HEK293T (cell line): Measurements from ENCODE around the gene KLHL28.

Experiments used
- CTCF ChIA-PET: fragments of 350-600 bp; formaldehyde crosslinking; extraction: SDS; loops from one replicate; lab custom pipeline; 2021; ENCODE audit warnings: antibody characterized with exemption, inconsistent platforms; lab: Yijun Ruan, JAX
- POLR2A ChIA-PET: fragments of 350-600 bp; formaldehyde crosslinking; extraction: SDS; loops from one replicate; lab custom pipeline; 2020; ENCODE audit warnings: antibody characterized with exemption, inconsistent platforms; lab: Yijun Ruan, JAX
- DNase-seq: peaks from one replicate; pipeline ENCODE4 v3.0.0; 2012; ENCODE audit warnings: mixed read lengths; ENCODE audit errors: extremely low spot score
- ARNT ChIP-seq: fragments of 450-650 bp; IDR thresholded peaks from 2 replicates; pipeline ENCODE4 v1.6.1; 2017; ENCODE audit warnings: mild to moderate bottlenecking
- BHLHE40 ChIP-seq: fragments of 450-650 bp; IDR thresholded peaks from 2 replicates; pipeline ENCODE4 v1.6.1; 2016; ENCODE audit warnings: mild to moderate bottlenecking, moderate library complexity, borderline replicate concordance
- CTBP1 ChIP-seq: fragments of 450-650 bp; IDR thresholded peaks from 2 replicates; pipeline ENCODE4 v1.6.1; 2016; ENCODE audit warnings: borderline replicate concordance
- ELF4 ChIP-seq: fragments of 450-650 bp; IDR thresholded peaks from 2 replicates; pipeline ENCODE4 v1.6.1; 2017; ENCODE audit warnings: antibody characterized with exemption
- FOXA1 ChIP-seq: fragments of 450-650 bp; IDR thresholded peaks from 2 replicates; pipeline ENCODE4 v1.6.1; 2016; ENCODE audit warnings: mild to moderate bottlenecking
- FOXK2 ChIP-seq: fragments of 450-650 bp; IDR thresholded peaks from 2 replicates; pipeline ENCODE4 v1.6.1; 2016; ENCODE audit warnings: mild to moderate bottlenecking
- FOXM1 ChIP-seq: fragments of 450-650 bp; IDR thresholded peaks from 2 replicates; pipeline ENCODE4 v1.6.1; 2017; ENCODE audit warnings: mild to moderate bottlenecking, borderline replicate concordance
- HDGF ChIP-seq: fragments of 450-650 bp; IDR thresholded peaks from 2 replicates; pipeline ENCODE4 v1.6.1; 2017; ENCODE audit warnings: antibody characterized with exemption, borderline replicate concordance
- L3MBTL2 ChIP-seq: fragments of 450-650 bp; conservative IDR thresholded peaks from 2 replicates; pipeline ENCODE4 v1.6.1; 2016; ENCODE audit warnings: mild to moderate bottlenecking
- LEF1 ChIP-seq: fragments of 450-650 bp; IDR thresholded peaks from 2 replicates; pipeline ENCODE4 v1.6.1; 2017; ENCODE audit warnings: mild to moderate bottlenecking, borderline replicate concordance
- NFRKB ChIP-seq: fragments of 450-650 bp; IDR thresholded peaks from 2 replicates; pipeline ENCODE4 v1.6.1; 2016; ENCODE audit warnings: mild to moderate bottlenecking, moderate library complexity
- PKNOX1 ChIP-seq: fragments of 450-650 bp; IDR thresholded peaks from 2 replicates; pipeline ENCODE4 v1.6.1; 2016
- SP1 ChIP-seq: fragments of 450-650 bp; IDR thresholded peaks from 2 replicates; pipeline ENCODE4 v1.6.1; 2017
- SUZ12 ChIP-seq: fragments of 450-650 bp; IDR thresholded peaks from 2 replicates; pipeline ENCODE4 v1.6.1; 2016; ENCODE audit warnings: mild to moderate bottlenecking
- TARDBP ChIP-seq: fragments of 450-650 bp; IDR thresholded peaks from 2 replicates; pipeline ENCODE4 v1.6.1; 2016
- ZNF384 ChIP-seq: fragments of 450-650 bp; IDR thresholded peaks from 2 replicates; pipeline ENCODE4 v1.6.1; 2016

Gene KLHL28

GRCh38 chr14:44971459-44971858 is 9.7 kb upstream of the KLHL28 start:
- DNase-seq: no peak
- ChIA-PET CTCF (no interaction called here), POLR2A (no interaction called here)
- TF ChIP-seq PKNOX1 (no peak), FOXK2 (no peak), LEF1 (no peak), ELF4 (no peak), ARNT (no peak), ZNF384 (no peak), CTBP1 (no peak), FOXM1 (no peak), SUZ12 (no peak), L3MBTL2 (no peak), BHLHE40 (no peak), TARDBP (no peak), NFRKB (no peak), SP1 (no peak), HDGF (no peak), FOXA1 (no peak)

- CTCF ChIA-PET: no interaction called here
- POLR2A ChIA-PET: no interaction called here
- TF ChIP-seq FOXA1 (no peak), FOXK2 (no peak), L3MBTL2 (no peak), ELF4 (no peak), FOXM1 (no peak), ZNF384 (no peak), SUZ12 (no peak), NFRKB (no peak), SP1 (no peak), PKNOX1 (no peak), CTBP1 (no peak), ARNT (no peak), BHLHE40 (no peak), HDGF (no peak), LEF1 (no peak), TARDBP (no peak)
- no peak for DNase-seq
Observed at GRCh38 chr14:44970907-44971306, 9.2 kb upstream of the KLHL28 start.

GRCh38 chr14:44968714-44969113 is 7.0 kb upstream of the KLHL28 start:
- DNase-seq: no peak
- CTCF ChIA-PET: no interaction called here
- POLR2A ChIA-PET: no interaction called here
- TF ChIP-seq FOXM1 (no peak), BHLHE40 (no peak), FOXK2 (no peak), SUZ12 (no peak), NFRKB (no peak), ELF4 (no peak), L3MBTL2 (no peak), ZNF384 (no peak)

GRCh38 chr14:44966601-44967336 is 5.0 kb upstream of the KLHL28 start:
- no peak for DNase-seq
- CTCF ChIA-PET: no interaction called here
- POLR2A ChIA-PET: no interaction called here
- TF ChIP-seq CTBP1: no peak
- TF ChIP-seq ARNT: no peak
- no peak for TF ChIP-seq FOXK2
- no peak for TF ChIP-seq BHLHE40
- no peak for TF ChIP-seq FOXA1
- TF ChIP-seq FOXM1: no peak
- no peak for TF ChIP-seq TARDBP
- TF ChIP-seq PKNOX1: no peak

GRCh38 chr14:44963775-44964380 is 2.1 kb upstream of the KLHL28 start:
- POLR2A ChIA-PET: interaction anchor here (2.6 to 5.3 kb wide), 3 partner anchors 17 to 171 kb away, joined by 11 to 32 read pairs (median 21); partner anchors contain the start of genes FANCM, FKBP3 and PRPF39
- TF ChIP-seq ELF4 (no peak), L3MBTL2 (peak; percentile 30; the same call in 1 of the 2 replicates)
- CTCF ChIA-PET: no interaction called here
- DNase-seq: no peak

GRCh38 chr14:44963044-44963528 is 1.3 kb upstream of the KLHL28 start:
- TF ChIP-seq FOXM1: no peak
- TF ChIP-seq SUZ12: no peak
- no peak for TF ChIP-seq ARNT
- no peak for TF ChIP-seq L3MBTL2
- TF ChIP-seq FOXA1: no peak
- TF ChIP-seq NFRKB: no peak
- TF ChIP-seq CTBP1: no peak
- no peak for TF ChIP-seq FOXK2
- no peak for TF ChIP-seq HDGF
- TF ChIP-seq ELF4: no peak
- no peak for TF ChIP-seq ZNF384
- TF ChIP-seq PKNOX1: no peak
- no peak for TF ChIP-seq LEF1
- no peak for TF ChIP-seq TARDBP
- TF ChIP-seq SP1: no peak
- POLR2A ChIA-PET: interaction anchor here (1.5 to 5.3 kb wide), 10 partner anchors 15 to 290 kb away, joined by 3 to 32 read pairs (median 8); partner anchors contain the start of genes FANCM, FKBP3, MIS18BP1 and PRPF39

More at GRCh38 chr14:44963044-44963528, 1.3 kb upstream of the KLHL28 start:
- DNase-seq: no peak
- CTCF ChIA-PET: no interaction called here
